SK-N-SH (cell line): ENCODE results near the gene KIF1A. TPM values are rescaled to one million over a fixed set of nuclear protein-coding genes. Genes with fewer than 3 reads are reported as not detected.

Source experiments
- CTCF ChIA-PET: fragments of 300-600, 350-600 bp; formaldehyde crosslinking; extraction: SDS; loops from one replicate; lab custom pipeline; 2021; lab: Yijun Ruan, JAX
- POLR2A ChIA-PET: fragments of 350-600 bp; sonication (Branson Sonifier 250); formaldehyde crosslinking; extraction: SDS; loops from one replicate; lab custom pipeline; 2020; ENCODE audit warnings: antibody characterized with exemption, inconsistent platforms; lab: Yijun Ruan, JAX
- DNase-seq: peaks from one replicate; pipeline ENCODE4 v3.0.0; 2012
- H2AFZ ChIP-seq: fragments of 200-600 bp; sonication (generic); 2 replicates; pipeline ENCODE4 v1.8.1; 2016; ENCODE audit warnings: antibody characterized with exemption, mild to moderate bottlenecking, low read depth
- H3F3A ChIP-seq: fragments of 200-600 bp; sonication (generic); replicated peaks from 2 replicates; pipeline ENCODE3; 2016; ENCODE audit warnings: antibody characterized with exemption, mild to moderate bottlenecking; ENCODE audit not compliant: insufficient read depth
- H3K27ac ChIP-seq, 2 experiments: fragments of 200-500 bp in 1 of 2; fragments of 200-600 bp in 1 of 2; sonication (Bioruptor generic) in 1 of 2; sonication (generic), shearing (Covaris generic) in 1 of 2; 2 replicates each; pipeline versions ENCODE4 v1.5.1 to v1.6.1; 2014 to 2016; ENCODE audit warnings: low read depth in 2 of 2, inconsistent platforms in 1 of 2, low read length in 1 of 2, mild to moderate bottlenecking in 1 of 2, mixed read lengths in 1 of 2
- H3K27me3 ChIP-seq: fragments of 200-600 bp; sonication (generic), shearing (Covaris generic); 2 replicates; pipeline ENCODE4 v1.6.1; 2016; ENCODE audit warnings: mixed run types; ENCODE audit not compliant: insufficient read depth
- H3K36me3 ChIP-seq, 2 experiments: fragments of 200-500 bp in 1 of 2; fragments of 200-600 bp in 1 of 2; sonication (Bioruptor generic) in 1 of 2; sonication (generic) in 1 of 2; replicated peaks in 1 of 2; 2 replicates each; pipeline versions ENCODE3 to v1.5.1; 2014 to 2016; ENCODE audit warnings: low read length in 1 of 2, mild to moderate bottlenecking in 1 of 2; ENCODE audit not compliant: insufficient read depth in 2 of 2, control insufficient read depth in 1 of 2
- H3K4me1 ChIP-seq, 2 experiments: fragments of 200-500 bp in 1 of 2; fragments of 200-600 bp in 1 of 2; sonication (Bioruptor generic) in 1 of 2; sonication (generic), shearing (Covaris generic) in 1 of 2; 2 replicates each; pipeline versions ENCODE4 v1.5.1 to v1.6.1; 2014 to 2016; ENCODE audit warnings: low read depth in 1 of 2, low read length in 1 of 2, mixed run types in 1 of 2; ENCODE audit not compliant: insufficient read depth in 2 of 2, control insufficient read depth in 1 of 2
- H3K4me2 ChIP-seq: fragments of 200-600 bp; sonication (generic), shearing (Covaris generic); 2 replicates; pipeline ENCODE4 v1.6.1; 2017; ENCODE audit warnings: mixed run types
- H3K4me3 ChIP-seq, 2 experiments: fragments of 200-500 bp in 1 of 2; fragments of 200-600 bp in 1 of 2; sonication (Bioruptor generic) in 1 of 2; sonication (generic), shearing (Covaris generic) in 1 of 2; 2 replicates each; pipeline versions ENCODE4 v1.5.1 to v1.8.1; 2014 to 2016; ENCODE audit warnings: low read depth in 2 of 2, inconsistent platforms in 1 of 2, low read length in 1 of 2, mild to moderate bottlenecking in 1 of 2, mixed read lengths in 1 of 2, moderate library complexity in 1 of 2
- H3K79me2 ChIP-seq: fragments of 200-600 bp; sonication (generic); 2 replicates; pipeline ENCODE4 v1.8.1; 2017; ENCODE audit warnings: mild to moderate bottlenecking; ENCODE audit not compliant: insufficient read depth
- H3K9ac ChIP-seq: fragments of 200-600 bp; sonication (generic); 2 replicates; pipeline ENCODE4 v1.6.1; 2017; ENCODE audit warnings: mixed run types
- H3K9me2 ChIP-seq: fragments of 200-600 bp; sonication (generic); 2 replicates; pipeline ENCODE4 v1.6.1; 2017; ENCODE audit warnings: mixed run types
- H3K9me3 ChIP-seq: fragments of 200-600 bp; sonication (generic); 2 replicates; pipeline ENCODE4 v1.6.1; 2017; ENCODE audit warnings: mixed run types, mild to moderate bottlenecking, moderate library complexity
- H4K20me1 ChIP-seq: fragments of 200-600 bp; sonication (generic); 2 replicates; pipeline ENCODE4 v1.6.1; 2017; ENCODE audit warnings: mild to moderate bottlenecking, mixed run types; ENCODE audit not compliant: insufficient read depth
- CHD2 ChIP-seq: fragments of 150-350 bp; IDR thresholded peaks from 2 replicates; pipeline ENCODE4 v1.6.1; 2018; ENCODE audit warnings: low read length; ENCODE audit not compliant: partially characterized antibody
- EP300 ChIP-seq, 2 experiments: IDR thresholded peaks; 2 replicates each; pipeline versions ENCODE4 v1.4.0 to v1.6.1; 2012; ENCODE audit warnings: borderline replicate concordance in 1 of 2, low read depth in 1 of 2, low read length in 1 of 2
- FOSL2 ChIP-seq: IDR thresholded peaks from 2 replicates; pipeline ENCODE4 v1.4.0; 2012; ENCODE audit warnings: low read depth, mild to moderate bottlenecking, moderate library complexity, borderline replicate concordance
- GABPA ChIP-seq: IDR thresholded peaks from 2 replicates; pipeline ENCODE4 v1.4.0; 2012; ENCODE audit warnings: low read depth, mild to moderate bottlenecking
- GATA2 ChIP-seq: sonication (generic); formaldehyde crosslinking; IDR thresholded peaks from 2 replicates; pipeline ENCODE4 v1.5.0; 2020; ENCODE audit warnings: mild to moderate bottlenecking, missing genetic modification reagents
- JUND ChIP-seq: IDR thresholded peaks from 2 replicates; pipeline ENCODE4 v1.4.0; 2012
- MEF2A ChIP-seq: IDR thresholded peaks from 2 replicates; pipeline ENCODE4 v1.4.0; 2012; ENCODE audit warnings: low read depth, borderline replicate concordance
- MXI1 ChIP-seq: IDR thresholded peaks from 2 replicates; pipeline ENCODE4 v1.6.1; 2012; ENCODE audit warnings: mild to moderate bottlenecking, low read depth, low read length, improper control_type of control experiment
- NFIC ChIP-seq: IDR thresholded peaks from 2 replicates; pipeline ENCODE4 v1.4.0; 2012; ENCODE audit warnings: borderline replicate concordance
- NRF1 ChIP-seq: IDR thresholded peaks from 2 replicates; pipeline ENCODE4 v1.6.1; 2012; ENCODE audit warnings: low read depth, mild to moderate bottlenecking, low read length
- POLR2AphosphoS5 ChIP-seq: IDR thresholded peaks from 2 replicates; pipeline ENCODE4 v1.6.1; 2012; ENCODE audit warnings: low read depth, low read length
- RAD21 ChIP-seq: IDR thresholded peaks from 2 replicates; pipeline ENCODE4 v1.6.1; 2012; ENCODE audit warnings: mild to moderate bottlenecking, low read length
- RCOR1 ChIP-seq: fragments of 150-350 bp; IDR thresholded peaks from 2 replicates; pipeline ENCODE4 v1.6.1; 2017; ENCODE audit warnings: antibody characterized with exemption, low read length
- RFX5 ChIP-seq: IDR thresholded peaks from 2 replicates; pipeline ENCODE4 v1.6.1; 2012; ENCODE audit warnings: mild to moderate bottlenecking, improper control_type of control experiment, low read length
- RXRA ChIP-seq: IDR thresholded peaks from 2 replicates; pipeline ENCODE4 v1.4.0; 2012; ENCODE audit warnings: low read depth, mild to moderate bottlenecking, borderline replicate concordance
- SIN3A ChIP-seq: IDR thresholded peaks from 2 replicates; pipeline ENCODE4 v1.6.1; 2012; ENCODE audit warnings: low read depth, mild to moderate bottlenecking, low read length, moderate library complexity, borderline replicate concordance
- TAF1 ChIP-seq: IDR thresholded peaks from 2 replicates; pipeline ENCODE4 v1.6.1; 2012; ENCODE audit warnings: low read depth, mild to moderate bottlenecking, low read length, moderate library complexity, borderline replicate concordance
- TEAD4 ChIP-seq: IDR thresholded peaks from 2 replicates; pipeline ENCODE4 v1.4.0; 2012; ENCODE audit warnings: mild to moderate bottlenecking, borderline replicate concordance; ENCODE audit not compliant: insufficient read depth
- WGBS: methylation state at CpG from one replicate; pipeline ENCODE4 v1.1.6; 2017; ENCODE audit warnings: low lambda C conversion rate; 5-methylcytosine and 5-hydroxymethylcytosine counted together
- polyA plus RNA-seq, 3 experiments: library from polyadenylated mRNA; depleted of rRNA; stranded (reverse); fragments of >200 nt; gene quantifications; 2 replicates each; pipeline ENCODE4 v1.2.3, GENCODE V29; 2012
- TF ChIP-seq, protein P1 (sequence below): IDR thresholded peaks from 2 replicates; pipeline ENCODE4 v1.4.0; 2012; ENCODE audit warnings: low read depth
- TF ChIP-seq, protein P2 (sequence below): IDR thresholded peaks from 2 replicates; pipeline ENCODE4 v1.4.0; 2012; ENCODE audit warnings: low read depth, borderline replicate concordance
- TF ChIP-seq, protein P3 (sequence below): IDR thresholded peaks from 2 replicates; pipeline ENCODE4; 2012
- TF ChIP-seq, protein P4 (sequence below): IDR thresholded peaks from 2 replicates; pipeline ENCODE4 v1.4.0; 2012; ENCODE audit warnings: low read depth, borderline replicate concordance

The KIF1A gene
- polyA plus RNA-seq, 1 of the 3 experiments (the other 2 are of a cell fraction) = 0.21 TPM

DNA sequence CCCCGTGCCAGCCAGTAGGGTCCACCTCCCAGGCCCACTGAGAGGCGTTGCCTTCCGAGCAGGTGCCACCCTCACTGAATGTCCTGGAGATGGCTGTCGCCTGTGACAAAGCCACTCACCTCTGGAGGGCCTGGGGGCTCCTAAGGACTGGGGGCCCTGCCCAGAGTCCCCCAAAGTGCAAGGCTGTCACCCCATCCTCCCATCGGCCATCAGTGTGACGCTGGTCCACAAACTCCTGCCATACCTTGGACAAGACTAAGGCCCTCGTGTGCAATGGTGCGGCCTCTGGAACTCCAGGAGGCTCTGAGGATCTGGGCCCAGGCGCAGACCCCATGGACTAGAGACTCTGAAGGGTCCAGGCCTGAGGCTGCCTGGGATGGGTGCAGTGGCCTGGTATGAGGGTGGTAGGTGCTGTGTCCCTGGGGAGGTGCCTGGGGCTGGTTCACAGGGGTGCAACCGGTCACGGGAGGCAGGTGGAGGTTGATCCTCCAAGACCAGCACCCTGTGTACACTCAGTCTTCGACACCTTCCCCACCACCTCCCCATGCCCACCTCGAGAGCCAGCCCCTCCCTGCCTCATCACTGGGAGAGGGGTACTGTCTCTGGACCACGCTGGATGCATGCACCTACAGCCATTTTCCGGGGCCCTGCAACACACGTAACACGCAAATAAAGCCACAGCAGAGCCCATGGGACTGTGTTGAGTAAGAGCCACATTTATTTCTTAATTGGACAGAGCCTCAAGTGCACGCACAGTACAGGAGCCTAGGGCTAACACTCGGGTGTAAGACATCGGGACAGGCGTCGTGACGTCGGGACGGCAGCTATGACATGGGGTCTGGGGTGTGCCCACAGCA is 106.7 kb downstream of the KIF1A start:
- WGBS = 57% methylated on average over 16 of the region's 25 CpGs
- no peaks in the 10 kb centered on the region for H3K9me2 ChIP-seq

DNA sequence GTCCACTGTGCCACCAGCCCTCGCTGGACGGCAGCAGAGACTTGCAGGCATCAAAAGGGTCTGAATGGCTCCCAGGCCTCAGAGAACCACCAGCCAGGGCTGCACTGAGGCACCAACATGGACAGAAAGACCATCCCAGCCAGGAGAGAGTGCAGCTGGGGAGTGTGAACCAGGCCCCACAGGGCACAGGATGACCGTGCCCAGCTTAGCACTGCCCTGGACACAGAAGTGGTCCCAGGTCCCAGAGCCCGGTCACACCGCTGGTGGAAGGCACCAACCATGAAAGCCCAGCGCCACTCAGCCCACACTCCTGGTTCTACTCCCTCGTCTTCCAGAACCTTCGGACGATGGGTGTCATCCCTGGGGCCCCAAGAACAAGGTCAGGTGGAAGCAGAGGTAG is 107.9 kb downstream of the KIF1A start:
- Histone ChIP-seq H3K36me3 (no peaks in the 10 kb centered on the region), H3K9me2 (no peaks in the 10 kb centered on the region), H3K9ac (no peak overlapping the region), H3F3A (no peaks in the 10 kb centered on the region), H2AFZ (no peak overlapping the region), H3K79me2 (no peaks in the 10 kb centered on the region), H3K27me3 (peaks cover 2% of the 10 kb centered on the region; the same call in 1 of the 2 replicates), H3K4me3 (no peak overlapping the region), H4K20me1 (no peaks in the 10 kb centered on the region), H3K4me2 (no peak overlapping the region)
- DNase-seq = no peak
- WGBS = 57% methylated on average over 4 of the region's 9 CpGs
- TF ChIP-seq POLR2AphosphoS5 = no peak
- no peak for TF ChIP-seq RXRA
- no peak for TF ChIP-seq TAF1
- TF ChIP-seq, protein P1, sequence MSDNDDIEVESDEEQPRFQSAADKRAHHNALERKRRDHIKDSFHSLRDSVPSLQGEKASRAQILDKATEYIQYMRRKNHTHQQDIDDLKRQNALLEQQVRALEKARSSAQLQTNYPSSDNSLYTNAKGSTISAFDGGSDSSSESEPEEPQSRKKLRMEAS = no peak
- TF ChIP-seq RCOR1 = no peak
- TF ChIP-seq, protein P2, sequence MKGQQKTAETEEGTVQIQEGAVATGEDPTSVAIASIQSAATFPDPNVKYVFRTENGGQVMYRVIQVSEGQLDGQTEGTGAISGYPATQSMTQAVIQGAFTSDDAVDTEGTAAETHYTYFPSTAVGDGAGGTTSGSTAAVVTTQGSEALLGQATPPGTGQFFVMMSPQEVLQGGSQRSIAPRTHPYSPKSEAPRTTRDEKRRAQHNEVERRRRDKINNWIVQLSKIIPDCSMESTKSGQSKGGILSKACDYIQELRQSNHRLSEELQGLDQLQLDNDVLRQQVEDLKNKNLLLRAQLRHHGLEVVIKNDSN = no peak
- TF ChIP-seq CHD2 = no peak
- no peak for TF ChIP-seq TEAD4
- TF ChIP-seq SIN3A = no peak
- TF ChIP-seq, protein P3, sequence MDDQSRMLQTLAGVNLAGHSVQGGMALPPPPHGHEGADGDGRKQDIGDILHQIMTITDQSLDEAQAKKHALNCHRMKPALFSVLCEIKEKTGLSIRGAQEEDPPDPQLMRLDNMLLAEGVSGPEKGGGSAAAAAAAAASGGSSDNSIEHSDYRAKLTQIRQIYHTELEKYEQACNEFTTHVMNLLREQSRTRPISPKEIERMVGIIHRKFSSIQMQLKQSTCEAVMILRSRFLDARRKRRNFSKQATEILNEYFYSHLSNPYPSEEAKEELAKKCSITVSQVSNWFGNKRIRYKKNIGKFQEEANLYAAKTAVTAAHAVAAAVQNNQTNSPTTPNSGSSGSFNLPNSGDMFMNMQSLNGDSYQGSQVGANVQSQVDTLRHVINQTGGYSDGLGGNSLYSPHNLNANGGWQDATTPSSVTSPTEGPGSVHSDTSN = no peak
- TF ChIP-seq MEF2A = no peak
- TF ChIP-seq FOSL2 = no peak
- TF ChIP-seq EP300 (IDR thresholded peaks at IDR 0.05; ENCODE audit: borderline replicate concordance in 1 of 2, low read depth in 1 of 2, low read length in 1 of 2) = no peak
- TF ChIP-seq RAD21 = no peak
- TF ChIP-seq JUND = no peak
- no peak for TF ChIP-seq NFIC
- TF ChIP-seq NRF1 = no peak
- TF ChIP-seq GATA2 (CRISPR knock-in tag) = no peak
- TF ChIP-seq, all 33 proteins: peak for 0
- peaks cover 0 to 19% of the 10 kb centered on the region in 2 experiments; a peak in 1 of 4 replicates for H3K4me1 ChIP-seq
- CTCF ChIA-PET = no interaction called here
- no peaks in the 10 kb centered on the region for H3K9me3 ChIP-seq
- H3K27ac ChIP-seq = no peak overlapping the region
- POLR2A ChIA-PET = no interaction called here

More for the DNA sequence above, 106.7 kb downstream of the KIF1A start:
- Histone ChIP-seq H3K9ac (no peak overlapping the region), H3F3A (no peaks in the 10 kb centered on the region), H3K4me1 (peaks cover 0 to 19% of the 10 kb centered on the region in 2 experiments; a peak in 1 of 4 replicates), H3K27me3 (no peaks in the 10 kb centered on the region; the same call in 1 of the 2 replicates), H3K79me2 (no peaks in the 10 kb centered on the region), H3K36me3 (no peaks in the 10 kb centered on the region), H3K9me3 (no peaks in the 10 kb centered on the region), H2AFZ (no peak overlapping the region), H4K20me1 (no peaks in the 10 kb centered on the region)
- TF ChIP-seq MXI1 = no peak
- TF ChIP-seq TEAD4 = no peak
- no peak for TF ChIP-seq GATA2 (CRISPR knock-in tag)
- no peak for TF ChIP-seq NRF1
- TF ChIP-seq GABPA = no peak
- TF ChIP-seq, protein P4, sequence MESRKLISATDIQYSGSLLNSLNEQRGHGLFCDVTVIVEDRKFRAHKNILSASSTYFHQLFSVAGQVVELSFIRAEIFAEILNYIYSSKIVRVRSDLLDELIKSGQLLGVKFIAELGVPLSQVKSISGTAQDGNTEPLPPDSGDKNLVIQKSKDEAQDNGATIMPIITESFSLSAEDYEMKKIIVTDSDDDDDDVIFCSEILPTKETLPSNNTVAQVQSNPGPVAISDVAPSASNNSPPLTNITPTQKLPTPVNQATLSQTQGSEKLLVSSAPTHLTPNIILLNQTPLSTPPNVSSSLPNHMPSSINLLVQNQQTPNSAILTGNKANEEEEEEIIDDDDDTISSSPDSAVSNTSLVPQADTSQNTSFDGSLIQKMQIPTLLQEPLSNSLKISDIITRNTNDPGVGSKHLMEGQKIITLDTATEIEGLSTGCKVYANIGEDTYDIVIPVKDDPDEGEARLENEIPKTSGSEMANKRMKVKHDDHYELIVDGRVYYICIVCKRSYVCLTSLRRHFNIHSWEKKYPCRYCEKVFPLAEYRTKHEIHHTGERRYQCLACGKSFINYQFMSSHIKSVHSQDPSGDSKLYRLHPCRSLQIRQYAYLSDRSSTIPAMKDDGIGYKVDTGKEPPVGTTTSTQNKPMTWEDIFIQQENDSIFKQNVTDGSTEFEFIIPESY = no peak
- TF ChIP-seq, protein P2 = no peak
- no peak for TF ChIP-seq RFX5
- TF ChIP-seq, all 33 proteins: peak for 0
- Histone ChIP-seq H3K4me3 (no peak overlapping the region; a peak in 1 of 4 replicates), H3K27ac (no peak overlapping the region; a peak in 1 of 4 replicates), H3K4me2 (no peak overlapping the region)
- CTCF ChIA-PET = interaction anchor here (3.3 kb wide), 1 partner anchor 12 kb away, joined by 9 read pairs; no protein-coding TSS in a partner anchor
- POLR2A ChIA-PET = no interaction called here
- no peak for DNase-seq
